C4-2B (cell line): Measurements from ENCODE around the gene GRIN2D.

ENCODE experiments used
- CTCF ChIP-seq: fragments of 450-650 bp; conservative IDR thresholded peaks from 2 replicates; pipeline ENCODE4 v1.5.1; 2017; ENCODE audit warnings: mild to moderate bottlenecking
- ZFX ChIP-seq: fragments of 450-650 bp; IDR thresholded peaks from 2 replicates; pipeline ENCODE4 v1.6.1; 2017

GRCh38 chr19:48419158-48419920, 25.9 kb downstream of the GRIN2D start:
- TF ChIP-seq CTCF: no peak
- TF ChIP-seq ZFX: no peak
